ENCODE data around the gene FAM83C.

GRCh38 chr20:35328689-35329088 lies 36.5 kb upstream of the FAM83C start:
- TF ChIP-seq CTCF (IDR thresholded peaks at IDR 0.05) (no peak), ZBTB21 (CRISPR knock-in tag; IDR thresholded peaks at IDR 0.05; ENCODE audit: borderline replicate concordance) (no peak), MXD4 (CRISPR knock-in tag; IDR thresholded peaks at IDR 0.05; ENCODE audit: borderline replicate concordance) (no peak), FOXK1 (CRISPR knock-in tag; IDR thresholded peaks at IDR 0.05) (no peak), NR3C1 (CRISPR knock-in tag; conservative IDR thresholded peaks at IDR 0.05; ENCODE audit: low read depth) (no peak), ZBTB43 (CRISPR knock-in tag; IDR thresholded peaks at IDR 0.05) (no peak), HMGXB4 (CRISPR knock-in tag; IDR thresholded peaks at IDR 0.05) (no peak)
